ENCODE results near the gene OR2T27.
"Not testable (repeated sequence)": the region's sequence is repeated elsewhere in the genome, so short reads cannot be mapped to it uniquely, and the experiment has no call there.

Gene OR2T27

GRCh38 chr1:248655354-248655753 lies at the start of gene OR2T27:
TSS of gene OR2T27 (minus strand) at chr1:248655528. CDS start at chr1:248650884, 4,644 bp downstream.
- not testable (repeated sequence) for DNase-seq

GRCh38 chr1:248704606-248705005 lies 49.3 kb upstream of the OR2T27 start:
- DNase-seq, result no peak

GRCh38 chr1:248703674-248704073 lies 48.3 kb upstream of the OR2T27 start:
- DNase-seq, result no peak

GRCh38 chr1:248702714-248703113 lies 47.4 kb upstream of the OR2T27 start, which contains the start of gene OR14I1:
TSS of gene OR14I1 (minus strand) at chr1:248702766.
- DNase-seq, result no peak

GRCh38 chr1:248699099-248699498 lies 43.8 kb upstream of the OR2T27 start:
- DNase-seq, result no peak

GRCh38 chr1:248697907-248698306 lies 42.6 kb upstream of the OR2T27 start:
- no peak for DNase-seq

- DNase-seq, result no peak
Measured at GRCh38 chr1:248696774-248697173, 41.4 kb upstream of the OR2T27 start.

- DNase-seq, result no peak
Measured at GRCh38 chr1:248696261-248696660, 40.9 kb upstream of the OR2T27 start.

GRCh38 chr1:248695451-248696132 lies 40.3 kb upstream of the OR2T27 start:
- no peak for DNase-seq

GRCh38 chr1:248691567-248692155 lies 36.3 kb upstream of the OR2T27 start:
- no peak for DNase-seq

- DNase-seq, result no peak
Measured at GRCh38 chr1:248688527-248689298, 33.4 kb upstream of the OR2T27 start.

- DNase-seq, result no peak
Measured at GRCh38 chr1:248686815-248687214, 31.5 kb upstream of the OR2T27 start.

GRCh38 chr1:248681651-248682050 lies 26.3 kb upstream of the OR2T27 start:
- DNase-seq, result no peak

GRCh38 chr1:248670003-248670402 lies 14.7 kb upstream of the OR2T27 start:
- DNase-seq, result no peak

GRCh38 chr1:248663453-248664328 lies 8.4 kb upstream of the OR2T27 start:
- DNase-seq, result not testable (repeated sequence)

- DNase-seq, result not testable (repeated sequence)
Measured at GRCh38 chr1:248656797-248657196, 1.5 kb upstream of the OR2T27 start.

- not testable (repeated sequence) for DNase-seq
Measured at GRCh38 chr1:248648770-248649536, 6.4 kb downstream of the OR2T27 start.

GRCh38 chr1:248645178-248645577 lies 10.2 kb downstream of the OR2T27 start, which contains the start of gene OR2T35:
TSS of gene OR2T35 (minus strand) at chr1:248645278. CDS start at chr1:248639258, 6,020 bp downstream.
- DNase-seq, result not testable (repeated sequence)

GRCh38 chr1:248642971-248643651 lies 12.2 kb downstream of the OR2T27 start:
- DNase-seq, result not testable (repeated sequence)

- DNase-seq, result not testable (repeated sequence)
Measured at GRCh38 chr1:248641583-248641982, 13.7 kb downstream of the OR2T27 start.

GRCh38 chr1:248640906-248641305 lies 14.4 kb downstream of the OR2T27 start:
- not testable (repeated sequence) for DNase-seq
